ENCODE results near the gene CCIN. TPM values are rescaled to one million over a fixed set of nuclear protein-coding genes. Genes with fewer than 3 reads are reported as not detected.

Gene CCIN
- total and polyA plus RNA-seq, 2 of the 4 experiments (the other 2 are of a cell fraction) = 0.80 to 1.1 TPM

DNA sequence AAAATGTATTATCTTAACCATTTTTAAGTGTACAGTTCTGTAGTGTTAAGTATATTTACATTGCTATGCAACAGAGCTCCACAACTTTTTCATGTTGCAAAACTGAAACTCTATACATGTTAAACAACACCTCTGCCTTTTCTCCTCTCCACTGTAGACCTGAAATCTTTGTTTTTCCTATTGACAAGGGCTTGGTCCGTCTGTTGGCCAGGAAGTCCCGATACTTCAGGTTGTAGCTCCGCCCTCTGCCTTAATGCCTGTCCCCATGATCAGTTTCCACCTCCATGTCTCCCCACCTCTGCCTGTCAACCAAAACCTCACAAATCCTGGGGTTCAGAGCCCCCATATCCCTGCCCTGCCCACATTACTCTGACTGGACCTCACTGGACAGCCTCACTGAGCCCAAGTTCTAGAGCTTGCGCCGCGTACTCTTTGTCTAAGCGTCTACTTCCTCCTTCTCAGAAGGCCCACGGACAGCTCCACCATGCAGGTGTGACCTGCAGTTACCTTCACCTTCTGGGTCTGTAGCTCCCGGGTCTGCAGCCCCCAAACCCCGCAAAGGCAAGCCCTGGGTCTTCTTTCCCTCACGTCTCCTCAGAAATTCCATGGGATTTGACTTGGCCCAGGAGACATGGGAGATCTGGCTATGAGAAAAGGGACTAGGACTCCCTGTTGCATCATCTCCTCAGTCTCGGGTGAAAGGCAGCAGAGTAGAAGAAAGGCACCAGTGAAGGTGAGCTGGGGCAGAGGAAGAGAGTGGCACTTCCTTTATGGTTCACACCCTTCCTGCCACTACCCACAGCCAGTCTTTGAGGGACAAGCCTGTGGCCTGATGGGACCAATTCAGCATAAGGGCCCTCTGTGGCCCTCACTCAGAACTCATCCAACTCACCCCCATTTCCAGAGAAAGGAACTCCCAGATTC is 24.6 kb upstream of the CCIN start (continued):
- no peak for TF ChIP-seq USF2 (IDR thresholded peaks at IDR 0.05; ENCODE audit: low read depth, low read length)

DNA sequence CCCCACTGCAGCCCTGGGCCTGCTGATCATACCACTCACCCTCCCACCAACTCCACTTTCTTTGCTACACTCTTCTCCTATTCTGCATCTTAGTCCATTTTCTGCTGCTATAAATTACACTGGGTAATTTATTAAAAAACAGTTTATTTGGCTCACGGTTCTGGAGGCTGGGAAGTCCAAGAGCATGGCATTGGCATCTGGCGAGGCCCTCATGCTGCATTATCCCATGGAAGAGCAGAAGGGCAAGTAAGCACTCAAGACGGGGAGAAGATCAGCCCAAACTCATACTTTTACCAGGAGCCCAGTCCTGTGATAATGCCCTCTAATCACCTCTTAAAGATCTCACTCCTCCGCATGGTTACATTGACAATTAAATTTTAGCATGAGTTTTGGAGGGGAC is 23.2 kb upstream of the CCIN start:
- no peaks in the 10 kb centered on the region for H3K9me3 ChIP-seq (ENCODE audit: control insufficient read depth, insufficient read depth, low read length)
- no peak overlapping the region for H3K4me2 ChIP-seq (ENCODE audit: low read depth, low read length)
- ATAC-seq (ENCODE audit: low read depth) (no peak), DNase-seq (no peak)
- intact Hi-C loops (cut with micrococcal nuclease) = no loop called here
- no peak overlapping the region for H2AFZ ChIP-seq (replicated peaks; ENCODE audit: low read length, poor library complexity)
- no peak overlapping the region for H2BK120ac ChIP-seq (ENCODE audit: low read depth, low read length)
- no peaks in the 10 kb centered on the region for H3K27me3 ChIP-seq (ENCODE audit: control insufficient read depth, insufficient read depth, low read length)
- TF ChIP-seq CTCF (conservative IDR thresholded peaks at IDR 0.05; ENCODE audit: low read depth, low read length) = no peak
- TF ChIP-seq ELK1 (IDR thresholded peaks at IDR 0.05; ENCODE audit: borderline replicate concordance, low read depth, low read length) = no peak
- TF ChIP-seq MXI1 (IDR thresholded peaks at IDR 0.05; ENCODE audit: borderline replicate concordance, low read depth, low read length) = no peak
- no peak for TF ChIP-seq RCOR1 (IDR thresholded peaks at IDR 0.05; ENCODE audit: insufficient replicate concordance, low read length)
- no peak for TF ChIP-seq RAD21 (IDR thresholded peaks at IDR 0.05; ENCODE audit: low read length)
- no peak for TF ChIP-seq CEBPB (IDR thresholded peaks at IDR 0.05; ENCODE audit: low read depth, low read length)
- no peak for TF ChIP-seq RFX5 (IDR thresholded peaks at IDR 0.05; ENCODE audit: low read depth, low read length)
- no peak for TF ChIP-seq USF2 (IDR thresholded peaks at IDR 0.05; ENCODE audit: low read depth, low read length)
- TF ChIP-seq CHD1 (IDR thresholded peaks at IDR 0.05; ENCODE audit: low read depth, low read length) = no peak
- no peak for TF ChIP-seq POLR2A (IDR thresholded peaks at IDR 0.05; ENCODE audit: low read depth, low read length)
- no peak for TF ChIP-seq NFE2L2 (IDR thresholded peaks at IDR 0.05; ENCODE audit: low read depth, low read length)
- H4K5ac ChIP-seq (ENCODE audit: low read depth, low read length) = no peak overlapping the region
- H3K9me1 ChIP-seq (ENCODE audit: insufficient read depth, low read length) = peaks cover 23% of the 10 kb centered on the region
- no peak overlapping the region for H3K23ac ChIP-seq (ENCODE audit: low read depth, low read length)
- in situ Hi-C loops (cut with MboI; ENCODE audit: low sequenced_read_pairs) = no loop called here
- H3K9ac ChIP-seq (ENCODE audit: low read depth, low read length) = no peak overlapping the region
- H3K18ac ChIP-seq (ENCODE audit: low read depth, low read length) = no peak overlapping the region
- no peak overlapping the region for H2BK20ac ChIP-seq (ENCODE audit: low read depth, low read length)
- no peak overlapping the region for H2AK5ac ChIP-seq (ENCODE audit: low read depth, low read length)
- no peak overlapping the region for H3K4ac ChIP-seq (ENCODE audit: low read depth, low read length)
- no peak overlapping the region for H2BK5ac ChIP-seq (ENCODE audit: low read depth, low read length, poor library complexity, severe bottlenecking)
- no peak overlapping the region for H4K91ac ChIP-seq (ENCODE audit: insufficient read depth, low read depth, low read length)
- dilution Hi-C loops (cut with HindIII; ENCODE audit: low sequenced_read_pairs, unreplicated experiment) = no loop called here
- H3K36me3 ChIP-seq (ENCODE audit: control insufficient read depth, insufficient read depth, low read length) = peaks cover 56% of the 10 kb centered on the region
- H4K20me1 ChIP-seq (ENCODE audit: insufficient read depth, low read length) = peaks cover 39% of the 10 kb centered on the region
- no TSS peak for BruUV-seq (replicated peaks)
- ChIA-PET POLR2A (ENCODE audit: unreplicated experiment) (no interaction called here), CTCF (no interaction called here)
- H3K4me3 ChIP-seq (ENCODE audit: insufficient read depth, low read depth, low read length) = no peak overlapping the region
- H4K8ac ChIP-seq (ENCODE audit: low read depth in 2 of 2, low read length in 2 of 2) = no peak overlapping the region
- no peak overlapping the region for H3K56ac ChIP-seq (ENCODE audit: extremely low read depth, insufficient read depth, low read length)
- no CpG with 5 or more reads among the region's 4 CpGs for WGBS, 2 experiments (ENCODE audit: extremely low coverage in 2 of 2, insufficient read length in 1 of 2)
- H3K4me1 ChIP-seq (ENCODE audit: control insufficient read depth, insufficient read depth, low read length) = peaks cover 22% of the 10 kb centered on the region
- H3K79me1 ChIP-seq (ENCODE audit: low read depth in 1 of 2, low read length in 2 of 2) = peaks cover 21 to 89% of the 10 kb centered on the region in 2 experiments; a peak in 3 of 4 replicates
- no peak overlapping the region for H2BK15ac ChIP-seq (ENCODE audit: low read depth, low read length)
- H3K27ac ChIP-seq (ENCODE audit: insufficient read depth, low read length) = no peak overlapping the region
- no peak overlapping the region for H2AK9ac ChIP-seq (replicated peaks; ENCODE audit: low read depth, low read length, poor library complexity)
- no peak overlapping the region for H3K14ac ChIP-seq (replicated peaks; ENCODE audit: low read depth, low read length)
